ENCODE measurements around the gene CROCC.
A peak's percentile ranks its signal among the peaks of the same experiment; 100 is the strongest.

The CROCC gene

DNA sequence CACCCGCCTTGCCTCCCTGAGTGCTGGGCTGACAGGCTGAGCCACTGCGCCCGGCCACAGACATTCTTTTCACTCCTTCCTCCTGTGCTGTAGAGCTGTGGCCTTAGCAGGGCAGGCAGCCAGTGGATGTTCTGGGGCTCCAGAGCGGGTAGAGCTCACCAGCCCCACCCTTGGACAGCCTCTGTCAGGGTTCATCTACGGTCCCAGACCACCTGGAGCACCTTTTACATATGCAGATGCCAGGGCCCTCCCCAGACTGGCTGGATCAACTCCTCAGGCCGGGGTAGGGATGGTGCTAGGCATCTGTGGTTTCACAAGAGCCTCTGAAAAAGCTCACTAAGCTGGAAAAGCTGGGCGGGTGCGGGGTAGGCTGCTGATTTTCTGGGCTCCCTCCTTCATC lies 85.4 kb downstream of the CROCC start:
- TF ChIP-seq POLR2A (IDR thresholded peaks at IDR 0.05; ENCODE audit: low read depth, low read length) = no peak
- TF ChIP-seq PAX5 (IDR thresholded peaks at IDR 0.05; ENCODE audit: insufficient read depth, low read length, severe bottlenecking) = no peak
- no peak for TF ChIP-seq POLR2AphosphoS5 (IDR thresholded peaks at IDR 0.05; ENCODE audit: low read depth, low read length)
- TF ChIP-seq SPI1 (IDR thresholded peaks at IDR 0.05; ENCODE audit: low read depth, low read length) = no peak
- TF ChIP-seq TAF1 (IDR thresholded peaks at IDR 0.05; ENCODE audit: low read depth, low read length) = no peak
- no peak for TF ChIP-seq POU2F2 (IDR thresholded peaks at IDR 0.05; ENCODE audit: low read depth, low read length)
- DNase-seq (ENCODE audit: insufficient read length, low spot score) = no peak
- no peak for FAIRE-seq

GRCh38 chr1:17008208-17008855 lies 86.6 kb downstream of the CROCC start:
- DNase-seq (ENCODE audit: insufficient read length, low spot score) (no peak), FAIRE-seq (no peak)
- TF ChIP-seq PAX5 (IDR thresholded peaks at IDR 0.05; ENCODE audit: insufficient read depth, low read length, severe bottlenecking) = no peak
- no peak for TF ChIP-seq POU2F2 (IDR thresholded peaks at IDR 0.05; ENCODE audit: low read depth, low read length)

- FAIRE-seq = no peak
- TF ChIP-seq POLR2AphosphoS5 (IDR thresholded peaks at IDR 0.05; ENCODE audit: low read depth, low read length) (no peak), PAX5 (IDR thresholded peaks at IDR 0.05; ENCODE audit: insufficient read depth, low read length, severe bottlenecking) (no peak), SPI1 (IDR thresholded peaks at IDR 0.05; ENCODE audit: low read depth, low read length) (peak; percentile 19; the same call in 1 of the 2 replicates)
- DNase-seq (ENCODE audit: insufficient read length, low spot score) = no peak
Measured at GRCh38 chr1:17009706-17010105, 88.0 kb downstream of the CROCC start.

GRCh38 chr1:17011092-17011438 lies 89.3 kb downstream of the CROCC start:
- FAIRE-seq (peak; percentile 41), DNase-seq (ENCODE audit: insufficient read length, low spot score) (no peak)
- TF ChIP-seq SPI1 (IDR thresholded peaks at IDR 0.05; ENCODE audit: low read depth, low read length) = no peak
- no peak for TF ChIP-seq POU2F2 (IDR thresholded peaks at IDR 0.05; ENCODE audit: low read depth, low read length)
- TF ChIP-seq POLR2A (IDR thresholded peaks at IDR 0.05; ENCODE audit: low read depth, low read length) = no peak
- no peak for TF ChIP-seq PAX5 (IDR thresholded peaks at IDR 0.05; ENCODE audit: insufficient read depth, low read length, severe bottlenecking)
- no peak for TF ChIP-seq TAF1 (IDR thresholded peaks at IDR 0.05; ENCODE audit: low read depth, low read length)
- no peak for TF ChIP-seq POLR2AphosphoS5 (IDR thresholded peaks at IDR 0.05; ENCODE audit: low read depth, low read length)

GRCh38 chr1:17011439-17012307 lies 89.9 kb downstream of the CROCC start, which contains the start of gene ATP13A2:
Gene ATP13A2, minus strand, starts transcription at chr1:17011928. Its CDS starts 190 bp downstream, at chr1:17011738.
- peak; percentile 93 for DNase-seq (ENCODE audit: insufficient read length, low spot score)
- FAIRE-seq = peak; percentile 98
- no peak for TF ChIP-seq POU2F2 (IDR thresholded peaks at IDR 0.05; ENCODE audit: low read depth, low read length)
- no peak for TF ChIP-seq SPI1 (IDR thresholded peaks at IDR 0.05; ENCODE audit: low read depth, low read length)
- no peak for TF ChIP-seq POLR2AphosphoS5 (IDR thresholded peaks at IDR 0.05; ENCODE audit: low read depth, low read length)
- TF ChIP-seq POLR2A (IDR thresholded peaks at IDR 0.05; ENCODE audit: low read depth, low read length) = no peak
- TF ChIP-seq TAF1 (IDR thresholded peaks at IDR 0.05; ENCODE audit: low read depth, low read length) = no peak
- TF ChIP-seq PAX5 (IDR thresholded peaks at IDR 0.05; ENCODE audit: insufficient read depth, low read length, severe bottlenecking) = no peak

GRCh38 chr1:17012775-17013490 lies 91.2 kb downstream of the CROCC start:
- no peak for DNase-seq (ENCODE audit: insufficient read length, low spot score)
- FAIRE-seq = peak; percentile 13
- TF ChIP-seq POU2F2 (IDR thresholded peaks at IDR 0.05; ENCODE audit: low read depth, low read length) (no peak), SPI1 (IDR thresholded peaks at IDR 0.05; ENCODE audit: low read depth, low read length) (no peak), POLR2AphosphoS5 (IDR thresholded peaks at IDR 0.05; ENCODE audit: low read depth, low read length) (no peak), PAX5 (IDR thresholded peaks at IDR 0.05; ENCODE audit: insufficient read depth, low read length, severe bottlenecking) (no peak), POLR2A (IDR thresholded peaks at IDR 0.05; ENCODE audit: low read depth, low read length) (no peak), TAF1 (IDR thresholded peaks at IDR 0.05; ENCODE audit: low read depth, low read length) (no peak)

DNA sequence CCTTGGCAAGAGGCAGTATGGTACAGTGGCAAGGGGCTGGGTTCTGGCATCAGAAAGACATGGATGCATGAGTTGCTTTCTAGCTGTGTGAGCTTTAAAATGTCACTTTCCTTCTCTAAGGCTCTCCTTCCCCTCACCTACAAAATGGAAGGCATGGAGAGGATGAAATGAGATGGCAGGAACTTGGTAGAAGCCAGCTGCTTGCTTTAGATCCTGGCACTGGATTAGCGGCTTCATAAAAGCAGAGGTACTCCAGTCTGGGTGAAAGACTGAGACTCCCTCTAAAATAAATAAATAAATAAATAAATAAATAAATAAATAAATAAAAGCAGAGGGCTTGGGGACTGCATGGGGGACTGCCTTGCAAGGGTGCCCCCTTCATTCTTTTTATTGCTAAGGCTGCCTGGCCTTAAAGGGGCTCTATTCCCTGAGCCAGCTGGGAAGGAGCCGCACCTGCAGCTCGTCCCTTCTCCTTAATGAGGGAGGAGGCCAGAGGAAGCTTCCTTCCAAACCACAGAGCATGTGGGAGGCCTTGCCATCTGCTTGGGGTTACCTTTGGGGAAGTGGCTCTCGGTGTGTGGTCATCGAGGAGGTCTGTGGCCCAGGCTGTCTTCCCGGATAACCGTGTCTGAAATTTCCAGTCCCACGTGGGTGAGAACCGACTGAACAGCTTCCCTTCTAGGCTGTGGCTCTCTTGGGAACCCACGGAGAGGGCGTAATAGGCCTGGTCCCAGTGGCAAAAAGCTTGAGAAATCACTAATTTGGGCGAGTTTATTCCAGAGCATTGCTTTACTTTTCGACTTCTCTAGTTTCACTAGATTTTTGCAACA lies 92.0 kb downstream of the CROCC start:
- no peak for DNase-seq (ENCODE audit: insufficient read length, low spot score)
- FAIRE-seq = no peak
- TF ChIP-seq POLR2AphosphoS5 (IDR thresholded peaks at IDR 0.05; ENCODE audit: low read depth, low read length) = no peak
- peak; percentile 74 for TF ChIP-seq SPI1 (IDR thresholded peaks at IDR 0.05; ENCODE audit: low read depth, low read length)

- TF ChIP-seq POLR2AphosphoS5 (IDR thresholded peaks at IDR 0.05; ENCODE audit: low read depth, low read length) = no peak
- TF ChIP-seq PAX5 (IDR thresholded peaks at IDR 0.05; ENCODE audit: insufficient read depth, low read length, severe bottlenecking) = no peak
- no peak for TF ChIP-seq SPI1 (IDR thresholded peaks at IDR 0.05; ENCODE audit: low read depth, low read length)
- TF ChIP-seq TAF1 (IDR thresholded peaks at IDR 0.05; ENCODE audit: low read depth, low read length) = no peak
- TF ChIP-seq POU2F2 (IDR thresholded peaks at IDR 0.05; ENCODE audit: low read depth, low read length) = no peak
- no peak for TF ChIP-seq POLR2A (IDR thresholded peaks at IDR 0.05; ENCODE audit: low read depth, low read length)
- DNase-seq (ENCODE audit: insufficient read length, low spot score) (no peak), FAIRE-seq (no peak)
Measured at GRCh38 chr1:17014671-17015567, 93.2 kb downstream of the CROCC start.
